ENCODE data around the gene RPP21. TPM values are rescaled to one million over a fixed set of nuclear protein-coding genes. Genes with fewer than 3 reads are reported as not detected.

The RPP21 gene
- total RNA-seq, 1 experiment from 2014 or later, result 64.0 TPM

- Mint-ChIP-seq H3K4me3 (peak within 1 kb of the TSS; percentile 95 to 97), H3K9me3 (no peaks in the 10 kb centered on the region; a peak in 1 of 5 replicates), H3K36me3 (ENCODE audit: insufficient read depth in 1 of 3, low read depth in 3 of 3) (peaks cover 14 to 28% (median 25%) of the 10 kb centered on the region in 3 experiments; a peak in 6 of 7 replicates), H3K27me3 (ENCODE audit: low read depth) (no peaks in the 10 kb centered on the region), H3K4me1 (peaks cover 43 to 46% of the 10 kb centered on the region in 2 experiments), H3K27ac (peak within 1 kb of the TSS; percentile 99 to 100 (median 99))
- Histone ChIP-seq H2BK20ac (ENCODE audit: low read depth, low read length, poor library complexity, severe bottlenecking) (no peak within 1 kb of the TSS), H4K91ac (ENCODE audit: insufficient read length, low read depth, low read length) (peak within 1 kb of the TSS; percentile 11), H2AK5ac (ENCODE audit: insufficient read length, low read length) (no peak within 1 kb of the TSS), H2BK15ac (ENCODE audit: low read depth, low read length) (no peak within 1 kb of the TSS), H3K14ac (ENCODE audit: insufficient read depth, low read length) (peak within 1 kb of the TSS; percentile 96), H2BK120ac (ENCODE audit: low read depth, low read length, poor library complexity, severe bottlenecking) (peak within 1 kb of the TSS; percentile 61), H3K56ac (ENCODE audit: insufficient read length, low read depth, low read length) (no peak within 1 kb of the TSS), H4K20me1 (ENCODE audit: control insufficient read depth, insufficient read depth, insufficient read length) (no peaks in the 10 kb centered on the region), H3K18ac (ENCODE audit: insufficient read length, low read depth, low read length) (peak within 1 kb of the TSS; percentile 98), H4K5ac (ENCODE audit: insufficient read length, low read depth, low read length) (peak within 1 kb of the TSS; percentile 97), H3K4me2 (ENCODE audit: insufficient read depth, insufficient read length, low read length) (peak within 1 kb of the TSS; percentile 85), H3K27ac (ENCODE audit: insufficient read length, low read depth, low read length) (peak within 1 kb of the TSS; percentile 87), H3K27me3 (ENCODE audit: insufficient read depth, low read length) (no peaks in the 10 kb centered on the region), H3K9ac (ENCODE audit: extremely low read depth, insufficient read length, low read length) (peak within 1 kb of the TSS; percentile 84), H2BK5ac (ENCODE audit: insufficient read length, low read length) (no peak within 1 kb of the TSS), H2AFZ (ENCODE audit: low read length) (no peak within 1 kb of the TSS), H3K23me2 (ENCODE audit: insufficient read length, low read depth, low read length, poor library complexity, severe bottlenecking) (peaks cover 14% of the 10 kb centered on the region), H3T11ph (ENCODE audit: low read length) (peak within 1 kb of the TSS; percentile 23), H3K79me1 (ENCODE audit: insufficient read depth, low read depth, low read length, poor library complexity, severe bottlenecking) (no peaks in the 10 kb centered on the region), H3K4me1 (ENCODE audit: insufficient read depth, low read length) (peaks cover 4% of the 10 kb centered on the region; the same call in 1 of the 2 replicates), H3K23ac (ENCODE audit: insufficient read length, low read depth, low read length) (no peak within 1 kb of the TSS), H3K9me3 (ENCODE audit: control insufficient read depth, low read depth, low read length) (no peaks in the 10 kb centered on the region), H3K4ac (ENCODE audit: low read depth, low read length) (peak within 1 kb of the TSS; percentile 28; the same call in 1 of the 2 replicates), H3K79me2 (ENCODE audit: insufficient read depth, low read length) (peaks cover 24% of the 10 kb centered on the region; the same call in 1 of the 2 replicates), H2BK12ac (ENCODE audit: insufficient read length, low read depth, low read length) (peak within 1 kb of the TSS; percentile 39), H4K8ac (replicated peaks; ENCODE audit: insufficient read length, low read depth, low read length) (peak within 1 kb of the TSS; percentile 24)
- peak; percentile 85 for DNase-seq
- WGBS (ENCODE audit: extremely low coverage, insufficient read length, low lambda C conversion rate), result no CpG with 5 or more reads among the region's 90 CpGs
- TF ChIP-seq, protein P1, sequence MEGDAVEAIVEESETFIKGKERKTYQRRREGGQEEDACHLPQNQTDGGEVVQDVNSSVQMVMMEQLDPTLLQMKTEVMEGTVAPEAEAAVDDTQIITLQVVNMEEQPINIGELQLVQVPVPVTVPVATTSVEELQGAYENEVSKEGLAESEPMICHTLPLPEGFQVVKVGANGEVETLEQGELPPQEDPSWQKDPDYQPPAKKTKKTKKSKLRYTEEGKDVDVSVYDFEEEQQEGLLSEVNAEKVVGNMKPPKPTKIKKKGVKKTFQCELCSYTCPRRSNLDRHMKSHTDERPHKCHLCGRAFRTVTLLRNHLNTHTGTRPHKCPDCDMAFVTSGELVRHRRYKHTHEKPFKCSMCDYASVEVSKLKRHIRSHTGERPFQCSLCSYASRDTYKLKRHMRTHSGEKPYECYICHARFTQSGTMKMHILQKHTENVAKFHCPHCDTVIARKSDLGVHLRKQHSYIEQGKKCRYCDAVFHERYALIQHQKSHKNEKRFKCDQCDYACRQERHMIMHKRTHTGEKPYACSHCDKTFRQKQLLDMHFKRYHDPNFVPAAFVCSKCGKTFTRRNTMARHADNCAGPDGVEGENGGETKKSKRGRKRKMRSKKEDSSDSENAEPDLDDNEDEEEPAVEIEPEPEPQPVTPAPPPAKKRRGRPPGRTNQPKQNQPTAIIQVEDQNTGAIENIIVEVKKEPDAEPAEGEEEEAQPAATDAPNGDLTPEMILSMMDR (conservative IDR thresholded peaks at IDR 0.05), result no peak
Measured at GRCh38 chr6:30326526-30327231, 18.3 kb upstream of the RPP21 start, which contains the start of gene TRIM39. Gene TRIM39, plus strand, starts transcription at chr6:30326927. Its CDS starts 2,391 bp downstream, at chr6:30329318.
